Bronchial epithelial cell (primary cell): Measurements from ENCODE around the gene CMTM6. TPM values are rescaled to one million over a fixed set of nuclear protein-coding genes. Genes with fewer than 3 reads are reported as not detected.

Experiments
- DNase-seq: peaks from one replicate; pipeline ENCODE4 v3.0.0-alpha.2; 2010; ENCODE audit warnings: low read depth
- FAIRE-seq: peaks from 2 replicates; lab custom pipeline; 2011; peaks lifted over from hg19 to GRCh38; lab: Jason Lieb, UNC
- H3K27me3 ChIP-seq: 2 replicates; pipeline ENCODE4 v1.5.1; 2011; ENCODE audit warnings: low read length; ENCODE audit not compliant: control insufficient read depth, insufficient read depth
- H3K36me3 ChIP-seq: 2 replicates; pipeline ENCODE4 v1.5.1; 2011; ENCODE audit warnings: low read length; ENCODE audit not compliant: control insufficient read depth, insufficient read depth
- H3K4me3 ChIP-seq: 2 replicates; pipeline ENCODE4 v1.5.1; 2011; ENCODE audit warnings: mild to moderate bottlenecking, low read depth, low read length, control low read depth
- total RNA-seq: library from RNA; depleted of rRNA; stranded (reverse); fragments of >200 nt; gene quantifications from 2 replicates; pipeline ENCODE4 v1.2.1, GENCODE V29; 2014
- TF ChIP-seq, protein P1 (sequence below): IDR thresholded peaks from 2 replicates; pipeline ENCODE4 v1.5.1; 2011; ENCODE audit warnings: mild to moderate bottlenecking, moderate library complexity, low read length, control low read depth, inconsistent platforms; ENCODE audit not compliant: insufficient read depth, severe bottlenecking

Gene CMTM6
- total RNA-seq, 1 donor from 2014 or later = 95.8 TPM

DNA sequence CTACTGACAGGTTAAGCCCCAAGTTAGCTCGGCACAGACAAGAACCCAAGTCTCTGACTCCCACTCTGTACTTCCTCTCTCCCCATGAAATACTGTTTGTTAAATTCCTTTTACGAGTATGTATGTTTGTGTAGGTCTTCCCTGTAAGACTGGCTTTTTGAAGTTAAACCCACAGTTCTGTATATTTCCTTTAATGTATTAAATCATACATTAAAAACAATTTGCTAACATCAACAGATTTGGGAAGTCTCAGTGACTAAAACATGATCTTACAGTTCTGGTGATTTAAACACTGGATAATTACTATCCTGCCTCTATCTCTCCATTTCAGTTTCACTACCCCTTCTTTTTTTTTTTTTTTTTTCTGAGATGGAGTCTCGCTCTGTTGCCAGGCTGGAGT lies 4.4 kb downstream of the CMTM6 start:
- H3K36me3 ChIP-seq = no peaks in the 10 kb centered on the region
- TF ChIP-seq, protein P1, sequence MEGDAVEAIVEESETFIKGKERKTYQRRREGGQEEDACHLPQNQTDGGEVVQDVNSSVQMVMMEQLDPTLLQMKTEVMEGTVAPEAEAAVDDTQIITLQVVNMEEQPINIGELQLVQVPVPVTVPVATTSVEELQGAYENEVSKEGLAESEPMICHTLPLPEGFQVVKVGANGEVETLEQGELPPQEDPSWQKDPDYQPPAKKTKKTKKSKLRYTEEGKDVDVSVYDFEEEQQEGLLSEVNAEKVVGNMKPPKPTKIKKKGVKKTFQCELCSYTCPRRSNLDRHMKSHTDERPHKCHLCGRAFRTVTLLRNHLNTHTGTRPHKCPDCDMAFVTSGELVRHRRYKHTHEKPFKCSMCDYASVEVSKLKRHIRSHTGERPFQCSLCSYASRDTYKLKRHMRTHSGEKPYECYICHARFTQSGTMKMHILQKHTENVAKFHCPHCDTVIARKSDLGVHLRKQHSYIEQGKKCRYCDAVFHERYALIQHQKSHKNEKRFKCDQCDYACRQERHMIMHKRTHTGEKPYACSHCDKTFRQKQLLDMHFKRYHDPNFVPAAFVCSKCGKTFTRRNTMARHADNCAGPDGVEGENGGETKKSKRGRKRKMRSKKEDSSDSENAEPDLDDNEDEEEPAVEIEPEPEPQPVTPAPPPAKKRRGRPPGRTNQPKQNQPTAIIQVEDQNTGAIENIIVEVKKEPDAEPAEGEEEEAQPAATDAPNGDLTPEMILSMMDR = no peak
- DNase-seq (no peak), FAIRE-seq (no peak)
- no peak overlapping the region for H3K4me3 ChIP-seq
- H3K27me3 ChIP-seq = no peaks in the 10 kb centered on the region

DNA sequence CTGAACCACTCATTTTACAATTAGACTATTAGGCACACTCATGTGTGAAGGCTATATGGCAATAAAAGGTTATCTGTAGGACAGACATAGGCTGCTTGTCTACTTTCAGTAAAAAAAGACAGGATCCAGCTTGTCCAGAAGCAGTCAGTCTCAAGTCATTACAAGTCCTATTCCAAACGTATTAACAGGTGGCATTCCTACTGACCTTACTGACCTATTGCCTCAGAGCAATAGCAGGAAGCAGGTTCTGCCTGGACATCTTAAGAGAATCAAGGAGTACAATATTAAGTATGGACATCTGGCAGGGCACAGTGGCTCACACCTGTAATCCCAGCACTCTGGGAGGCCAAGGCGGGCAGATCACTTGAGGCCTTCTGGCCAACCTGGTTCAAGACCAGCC lies 7.0 kb downstream of the CMTM6 start:
- no peak for FAIRE-seq
- peak; percentile 96 for DNase-seq
- no peak overlapping the region for H3K4me3 ChIP-seq

DNA sequence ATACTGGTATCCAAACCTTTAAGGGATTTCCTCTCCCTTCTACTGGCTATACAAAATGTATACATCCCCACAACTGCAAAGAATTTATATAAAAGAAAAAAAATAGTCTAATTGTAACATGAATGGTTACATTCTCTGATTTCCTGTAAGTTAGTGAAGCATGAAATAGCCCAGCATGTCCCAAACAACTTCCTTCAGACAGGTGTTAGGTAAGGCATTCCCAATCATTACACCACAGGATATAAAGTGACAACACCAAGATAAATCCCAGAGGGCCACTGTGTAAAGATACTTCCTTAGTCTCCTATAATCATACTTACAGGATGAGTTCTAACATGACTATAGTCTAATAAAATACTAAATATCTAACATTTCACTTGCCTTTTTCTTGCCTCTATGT lies 7.6 kb downstream of the CMTM6 start:
- H3K27me3 ChIP-seq = no peaks in the 10 kb centered on the region
- DNase-seq = peak; percentile 16
- H3K4me3 ChIP-seq = no peak overlapping the region
- no peaks in the 10 kb centered on the region for H3K36me3 ChIP-seq
- FAIRE-seq = no peak
- TF ChIP-seq, protein P1 = no peak

More for the DNA sequence above, 7.0 kb downstream of the CMTM6 start:
- no peaks in the 10 kb centered on the region for H3K36me3 ChIP-seq
- no peaks in the 10 kb centered on the region for H3K27me3 ChIP-seq
- TF ChIP-seq, protein P1 = no peak

DNA sequence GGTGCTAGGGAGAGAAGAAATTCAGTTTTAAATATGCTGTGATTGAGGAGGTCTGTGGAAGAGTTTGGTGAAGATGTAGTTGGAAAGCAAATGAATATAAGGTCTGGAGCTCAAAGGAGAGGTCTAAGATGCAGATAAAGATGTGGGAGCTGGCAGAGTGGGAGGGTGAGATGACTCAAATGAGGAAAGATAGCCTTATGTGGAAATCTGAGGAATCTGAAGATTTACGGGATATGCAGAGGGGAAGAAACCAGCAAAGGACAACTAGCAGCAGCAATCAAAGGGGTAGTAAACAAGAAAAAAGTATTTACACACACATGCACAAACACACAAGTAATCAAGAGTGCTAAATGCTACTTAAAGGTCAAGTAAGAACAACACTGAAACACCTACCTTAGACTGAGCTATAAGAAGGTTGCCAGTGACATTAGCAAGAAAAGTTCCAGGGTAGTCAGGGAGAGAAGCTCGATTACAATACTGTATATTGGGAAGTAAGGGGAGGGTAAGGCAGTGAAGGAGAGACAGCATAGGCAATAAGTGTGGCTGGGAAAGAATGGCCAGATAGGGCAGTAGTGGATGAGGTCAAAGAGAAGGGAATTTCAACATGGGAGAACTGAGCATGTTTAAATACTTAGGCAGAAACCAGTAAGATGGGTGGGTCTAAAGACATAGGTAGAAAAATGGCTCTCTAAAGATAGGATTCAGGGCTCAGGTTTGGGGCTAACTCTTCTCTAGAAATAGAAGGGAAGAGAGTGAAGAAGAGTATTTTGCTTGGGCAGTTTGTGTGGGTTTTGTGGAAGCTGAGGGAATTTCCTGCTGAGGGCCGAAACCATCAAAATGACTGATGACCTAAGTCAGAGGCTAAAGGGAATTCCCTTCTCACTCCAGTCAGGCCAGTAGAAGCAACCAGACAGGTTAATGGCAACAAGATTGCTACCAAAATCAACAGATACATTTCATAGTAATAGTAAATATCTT lies 8.9 kb downstream of the CMTM6 start:
- FAIRE-seq = no peak

DNA sequence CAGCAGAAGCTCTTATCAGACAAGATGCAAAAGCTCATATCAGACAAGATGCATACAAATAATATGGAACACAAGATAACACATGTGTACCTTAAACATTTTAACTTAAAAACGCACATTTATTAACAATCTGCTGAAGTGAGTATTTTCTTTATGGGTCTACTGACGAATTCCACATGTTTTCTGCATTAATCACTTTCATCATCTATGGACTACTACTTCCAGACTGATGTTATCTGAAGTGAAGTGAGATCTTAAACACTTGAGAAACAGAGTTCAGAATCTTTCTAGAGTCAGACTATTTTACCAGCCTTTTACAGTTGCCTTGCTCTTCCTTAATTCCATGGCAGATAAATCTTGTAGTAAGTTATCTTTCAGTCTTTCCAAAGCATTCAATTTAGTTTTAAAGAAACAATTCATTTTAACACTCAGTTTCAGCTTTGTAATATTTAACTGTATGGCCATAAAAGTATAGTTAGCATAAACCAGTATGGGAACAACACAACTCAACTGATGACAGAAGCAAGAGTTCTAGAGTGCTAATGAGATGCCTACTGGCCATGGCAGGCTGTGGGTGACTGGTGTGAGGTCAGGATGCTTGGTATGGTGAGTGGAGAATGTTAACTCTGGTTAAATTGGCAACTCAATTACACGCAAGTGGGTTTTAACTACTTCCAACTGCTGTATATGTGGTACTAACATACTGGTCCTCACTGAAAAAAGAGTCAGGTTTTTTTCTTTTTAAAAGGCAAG lies 9.8 kb downstream of the CMTM6 start:
- no peaks in the 10 kb centered on the region for H3K27me3 ChIP-seq
- DNase-seq = no peak
- H3K36me3 ChIP-seq = no peaks in the 10 kb centered on the region
- TF ChIP-seq, protein P1 = no peak
- FAIRE-seq = no peak
- H3K4me3 ChIP-seq = no peak overlapping the region

More for the DNA sequence above, 8.9 kb downstream of the CMTM6 start:
- Histone ChIP-seq H3K4me3 (no peak overlapping the region), H3K27me3 (no peaks in the 10 kb centered on the region), H3K36me3 (no peaks in the 10 kb centered on the region)
- TF ChIP-seq, protein P1 = no peak
- peak; percentile 40 for DNase-seq
